IPS DF 4.7 (cell line): ENCODE results near the gene RNF38.
"Not testable (repeated sequence)": the region's sequence is repeated elsewhere in the genome, so short reads cannot be mapped to it uniquely, and the experiment has no call there.

Experiments used
- DNase-seq: peaks from one replicate; pipeline ENCODE4 v3.0.0-alpha.2; 2013; ENCODE audit warnings: low spot score; ENCODE audit errors: extremely low read depth

RNF38 gene

DNA sequence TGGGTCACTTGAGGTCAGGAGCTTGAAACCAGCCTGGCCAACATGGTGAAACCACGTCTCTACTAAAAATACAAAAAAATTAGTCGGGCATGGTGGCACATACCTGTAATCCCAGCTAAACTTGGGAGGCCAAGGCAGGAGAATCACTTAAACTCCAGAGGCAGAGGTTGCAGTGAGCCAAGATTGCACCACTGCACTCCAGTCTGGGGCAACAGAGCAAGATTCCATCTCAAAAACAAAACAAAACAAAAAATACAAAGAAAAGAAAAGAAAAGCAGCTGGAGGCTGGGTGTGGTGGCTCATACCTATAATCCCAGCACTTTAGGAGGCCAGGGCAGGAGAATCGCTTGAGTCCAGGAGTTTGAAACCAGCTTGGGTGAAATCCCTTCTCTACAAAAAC is 105.1 kb downstream of the RNF38 start:
- DNase-seq: not testable (repeated sequence)

DNA sequence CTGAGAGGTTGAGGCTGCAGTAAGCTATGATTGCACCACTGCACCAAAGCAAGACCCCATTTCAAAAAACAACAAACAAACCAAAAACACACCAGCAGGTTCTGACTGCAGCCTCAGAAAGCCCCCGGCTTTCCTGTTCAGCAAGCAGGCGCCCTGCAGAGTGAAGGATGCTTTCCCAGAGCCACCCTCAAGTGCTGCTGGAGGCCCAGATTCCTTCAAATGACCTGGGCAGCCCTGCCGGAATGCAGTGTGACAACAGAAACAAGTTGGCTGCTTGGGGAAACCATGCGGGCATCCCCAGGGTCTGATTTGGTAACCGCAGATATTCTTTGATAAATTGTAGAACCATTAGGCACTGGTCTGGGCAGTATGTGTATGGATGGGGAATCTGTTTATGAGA is 106.2 kb downstream of the RNF38 start:
- no peak for DNase-seq

DNA sequence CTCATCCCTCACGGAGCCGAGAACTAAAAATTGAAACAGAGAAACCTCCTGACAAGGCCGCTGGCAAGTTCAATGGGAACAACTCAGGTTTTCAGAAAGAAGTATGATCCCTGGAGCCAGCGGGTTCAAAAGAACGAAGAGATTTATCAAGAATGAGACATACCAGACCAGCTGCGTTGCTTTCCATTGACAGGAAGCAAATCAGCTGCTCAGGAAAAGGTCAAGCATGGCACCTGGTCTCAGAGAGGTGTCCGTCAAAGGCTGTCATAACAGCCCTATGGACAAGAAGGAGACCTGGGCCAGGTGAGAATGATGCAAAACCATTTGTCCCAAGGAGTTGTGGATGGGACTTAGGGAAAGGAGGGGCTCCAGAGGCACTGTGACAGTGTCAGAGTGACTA is 106.9 kb downstream of the RNF38 start:
- no peak for DNase-seq

DNA sequence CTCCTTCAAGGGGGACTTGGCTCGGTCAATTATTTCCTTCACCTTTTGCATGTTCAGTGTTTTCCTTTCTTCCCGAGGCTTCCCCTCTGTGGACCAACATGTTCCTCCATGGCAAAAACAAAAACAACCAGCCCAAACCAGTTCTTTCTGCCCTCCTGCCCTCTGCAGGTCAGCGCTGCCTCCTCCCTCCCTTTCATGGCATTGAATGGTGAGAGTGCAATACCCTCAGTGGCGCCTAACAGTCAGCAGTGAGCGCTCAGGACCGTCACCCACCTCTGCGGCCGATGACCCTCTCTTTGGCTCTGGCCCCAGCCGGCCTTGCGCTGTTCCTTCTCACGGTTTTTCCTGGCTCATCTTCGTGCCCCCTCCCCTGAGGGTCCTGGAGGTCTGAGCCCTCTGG is 107.4 kb downstream of the RNF38 start:
- no peak for DNase-seq

DNA sequence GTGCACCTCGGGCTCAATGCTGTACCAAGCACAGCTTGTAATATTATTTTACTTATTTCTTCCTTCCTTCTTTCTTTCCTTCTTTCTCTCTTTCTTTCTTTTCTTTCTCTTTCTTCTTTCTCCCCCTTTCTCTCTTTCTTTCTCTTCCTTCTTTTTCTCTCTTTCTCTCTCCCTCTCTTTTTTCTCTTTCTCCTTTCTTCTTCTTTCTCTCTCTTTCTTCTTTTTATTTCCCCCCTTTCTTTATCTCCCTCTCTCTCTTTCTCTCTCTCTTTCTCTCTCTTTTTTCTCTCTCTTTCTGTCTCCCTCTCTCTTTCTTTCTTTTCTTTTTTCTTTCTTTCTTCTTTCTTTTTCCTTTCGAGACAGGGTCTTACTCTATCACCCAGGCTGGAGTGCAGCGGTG is 109.1 kb downstream of the RNF38 start:
- DNase-seq: no peak

DNA sequence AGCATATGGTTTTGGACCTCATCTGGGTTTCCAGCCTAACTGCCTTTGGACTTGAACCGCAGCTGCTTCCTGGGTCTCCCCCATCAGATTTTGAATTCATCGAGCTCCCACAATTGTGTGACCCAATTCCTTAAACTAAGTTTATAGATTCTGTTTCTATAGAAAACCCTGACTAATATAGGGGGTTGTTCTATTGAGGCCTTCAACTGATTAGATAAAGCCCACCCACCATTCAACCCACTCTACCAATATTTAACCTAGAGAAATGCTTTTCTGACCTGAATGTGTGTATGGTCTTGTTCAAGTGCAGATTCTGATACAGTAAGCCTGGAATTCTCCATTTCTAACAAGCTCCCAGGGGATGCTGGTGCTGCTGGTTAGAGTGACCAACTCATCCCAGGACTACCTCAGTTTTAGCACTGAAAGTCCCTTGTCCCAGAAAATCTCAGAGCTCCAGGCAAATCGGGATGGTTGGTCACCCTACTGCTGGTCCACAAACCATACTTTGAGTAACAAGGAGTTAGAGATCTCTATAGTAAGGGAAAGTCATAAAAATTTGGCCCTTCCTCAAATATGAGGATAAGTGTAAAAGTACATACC is 110.1 kb downstream of the RNF38 start:
- DNase-seq: no peak

DNA sequence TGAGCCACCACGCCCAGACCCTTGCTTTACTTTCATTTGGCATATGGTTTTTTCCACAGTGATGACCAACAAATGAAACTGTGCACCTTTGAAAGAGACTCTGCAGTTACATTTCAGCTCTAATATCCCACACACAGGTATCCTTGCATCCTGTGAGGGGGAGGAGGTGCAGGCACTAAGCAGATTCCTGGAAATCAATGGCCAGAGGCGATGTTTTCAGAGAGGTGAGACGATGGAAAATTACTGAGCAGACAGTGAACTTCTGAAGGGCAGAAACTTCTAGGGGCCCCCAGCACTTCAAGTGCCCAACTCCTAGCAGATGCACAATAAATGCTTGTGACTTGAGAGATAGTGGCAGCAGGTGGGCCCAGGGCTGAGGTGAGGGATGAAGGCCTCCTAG is 112.0 kb downstream of the RNF38 start:
- DNase-seq: no peak
